HepG2 (cell line): ENCODE measurements around the gene GHRL. TPM values are rescaled to one million over a fixed set of nuclear protein-coding genes. Genes with fewer than 3 reads are reported as not detected.

ENCODE experiments used
- ARHGAP35 ChIP-seq: sonication (generic); formaldehyde crosslinking; IDR thresholded peaks from 2 replicates; pipeline ENCODE4 v1.9.0; 2022; ENCODE audit warnings: mild to moderate bottlenecking, inconsistent platforms, moderate library complexity, missing genetic modification reagents, borderline replicate concordance
- CEBPG ChIP-seq: IDR thresholded peaks from 2 replicates; pipeline ENCODE4 v1.6.1; 2016
- EP300 ChIP-seq, 3 experiments: sonication (generic) in 1 of 3; formaldehyde crosslinking in 1 of 3; IDR thresholded peaks; 2 replicates each; pipeline versions ENCODE4 v1.5.1 to v1.6.1; 2011 to 2020; ENCODE audit warnings: low read depth in 2 of 3, low read length in 2 of 3, borderline replicate concordance in 1 of 3, improper control_type of control experiment in 1 of 3, mild to moderate bottlenecking in 1 of 3, missing genetic modification reagents in 1 of 3, moderate library complexity in 1 of 3
- FOXA3 ChIP-seq: IDR thresholded peaks from 2 replicates; pipeline ENCODE4 v1.6.1; 2016; ENCODE audit warnings: missing genetic modification reagents, missing compliant biosample characterization
- FOXC1 ChIP-seq: sonication (generic); formaldehyde crosslinking; IDR thresholded peaks from 2 replicates; pipeline ENCODE4 v1.8.0; 2022; ENCODE audit warnings: mild to moderate bottlenecking, missing genetic modification reagents, borderline replicate concordance
- HOXA9 ChIP-seq: sonication (generic); formaldehyde crosslinking; IDR thresholded peaks from 2 replicates; pipeline ENCODE4 v1.8.1; 2022; ENCODE audit warnings: missing genetic modification reagents, mild to moderate bottlenecking, moderate library complexity, borderline replicate concordance
- ISX ChIP-seq: sonication (generic); formaldehyde crosslinking; conservative IDR thresholded peaks from 2 replicates; pipeline ENCODE4 v1.5.0; 2020; ENCODE audit warnings: missing genetic modification reagents
- KDM2A ChIP-seq: sonication (generic); formaldehyde crosslinking; IDR thresholded peaks from 2 replicates; pipeline ENCODE4 v1.4.0; 2020; ENCODE audit warnings: low read depth, missing genetic modification reagents, borderline replicate concordance
- KLF9 ChIP-seq: IDR thresholded peaks from 2 replicates; pipeline ENCODE4 v1.6.1; 2016; ENCODE audit warnings: low read depth
- MXD4 ChIP-seq: IDR thresholded peaks from 2 replicates; pipeline ENCODE4 v1.6.1; 2016; ENCODE audit warnings: mild to moderate bottlenecking, missing biosample characterization, missing genetic modification reagents
- NFKB2 ChIP-seq: sonication (generic); formaldehyde crosslinking; IDR thresholded peaks from 2 replicates; pipeline ENCODE4 v1.4.0; 2020; ENCODE audit warnings: missing genetic modification reagents, borderline replicate concordance
- PHF21A ChIP-seq: sonication (generic); formaldehyde crosslinking; IDR thresholded peaks from 2 replicates; pipeline ENCODE4 v1.5.0; 2020; ENCODE audit warnings: mild to moderate bottlenecking, missing genetic modification reagents
- POLR2AphosphoS5 ChIP-seq: IDR thresholded peaks from 2 replicates; pipeline ENCODE4 v1.6.1; 2012; ENCODE audit warnings: low read depth, low read length
- RBFOX2 ChIP-seq: fragments of 200-400 bp; formaldehyde crosslinking; IDR thresholded peaks from 2 replicates; pipeline ENCODE4 v1.6.1; 2017; ENCODE audit warnings: low read depth, mild to moderate bottlenecking, low read length
- RXRB ChIP-seq: IDR thresholded peaks from 2 replicates; pipeline ENCODE4 v1.6.1; 2016; ENCODE audit warnings: borderline replicate concordance, missing genetic modification reagents, missing compliant biosample characterization
- ZBTB21 ChIP-seq: sonication (generic); formaldehyde crosslinking; IDR thresholded peaks from 2 replicates; pipeline ENCODE4 v1.4.0; 2020; ENCODE audit warnings: missing genetic modification reagents
- ZFP82 ChIP-seq: sonication (generic); formaldehyde crosslinking; IDR thresholded peaks from 2 replicates; pipeline ENCODE4 v1.5.1; 2020; ENCODE audit warnings: mild to moderate bottlenecking, missing genetic modification reagents, borderline replicate concordance
- ZNF235 ChIP-seq: sonication (generic); formaldehyde crosslinking; IDR thresholded peaks from 2 replicates; pipeline ENCODE4 v1.8.1; 2023; ENCODE audit warnings: mild to moderate bottlenecking, missing genetic modification reagents, borderline replicate concordance
- ZNF318 ChIP-seq: sonication (generic); formaldehyde crosslinking; IDR thresholded peaks from 2 replicates; pipeline ENCODE4 v1.4.0; 2020; ENCODE audit warnings: mild to moderate bottlenecking, missing genetic modification reagents
- ZNF629 ChIP-seq: sonication (generic); formaldehyde crosslinking; conservative IDR thresholded peaks from 2 replicates; pipeline ENCODE4 v1.5.0; 2020; ENCODE audit warnings: missing genetic modification reagents
- ZNF652 ChIP-seq: IDR thresholded peaks from 2 replicates; pipeline ENCODE4 v1.6.1; 2016; ENCODE audit warnings: low read depth, borderline replicate concordance
- ZNF749 ChIP-seq: sonication (generic); formaldehyde crosslinking; IDR thresholded peaks from 2 replicates; pipeline ENCODE4 v1.8.0; 2022; ENCODE audit warnings: mild to moderate bottlenecking, missing genetic modification reagents, moderate library complexity, borderline replicate concordance
- ZNF766 ChIP-seq: sonication (generic); formaldehyde crosslinking; IDR thresholded peaks from 2 replicates; pipeline ENCODE4 v1.5.0; 2020; ENCODE audit warnings: missing genetic modification reagents, borderline replicate concordance
- ZNF839 ChIP-seq: sonication (generic); formaldehyde crosslinking; IDR thresholded peaks from 2 replicates; pipeline ENCODE4 v1.4.0; 2020; ENCODE audit warnings: missing genetic modification reagents, mild to moderate bottlenecking, borderline replicate concordance
- polyA plus RNA-seq, 8 experiments: library from polyadenylated mRNA; depleted of rRNA in 3 of 8; stranded (reverse) in 7 of 8; unstranded in 1 of 8; fragments of >200 nt; fragmentation: Illumina TruSeq in 4 of 8; extraction: Trizol in 4 of 8; gene quantifications; 2 replicates each; pipeline versions ENCODE4 v1.2.1 to v1.2.3, GENCODE V29; 2011 to 2016; ENCODE audit warnings: low read depth in 4 of 8, missing spikeins in 1 of 8, mixed read lengths in 1 of 8; ENCODE audit not compliant: insufficient read depth in 1 of 8
- total RNA-seq, 5 experiments: library from RNA; depleted of rRNA; stranded (reverse); fragments of >200 nt; fragmentation: Illumina TruSeq; extraction: Trizol; gene quantifications; 2 replicates each; pipeline ENCODE4 v1.2.3, GENCODE V29; 2016; ENCODE audit warnings: low read depth in 1 of 5

Gene GHRL
- total and polyA plus RNA-seq, 2 of the 13 experiments (the other 11 are each of a cell fraction or from before 2014, with no cell fraction given) = 0.09 TPM; not detected in 1

GRCh38 chr3:10317311-10317960 is 24.7 kb upstream of the GHRL start (continued):
- TF ChIP-seq PHF21A (peak; percentile 90), RBFOX2 (no peak), ISX (CRISPR knock-in tag) (no peak), RXRB (CRISPR knock-in tag) (peak; percentile 83), KDM2A (no peak), MXD4 (CRISPR knock-in tag) (no peak), ARHGAP35 (CRISPR knock-in tag) (no peak), EP300 (IDR thresholded peaks at IDR 0.05; ENCODE audit: low read depth in 2 of 2, low read length in 2 of 2) (peak; percentile 49 to 89; a peak in 2 of 4 replicates), EP300 (CRISPR knock-in tag; IDR thresholded peaks at IDR 0.05; ENCODE audit: borderline replicate concordance) (peak; percentile 55; the same call in 1 of the 2 replicates), ZNF652 (CRISPR knock-in tag) (no peak; the same call in 1 of the 2 replicates), FOXA3 (CRISPR knock-in tag) (peak; percentile 89), ZNF629 (CRISPR knock-in tag) (peak; percentile 47; the same call in 1 of the 2 replicates), ZNF318 (CRISPR knock-in tag) (no peak), FOXC1 (no peak), HOXA9 (CRISPR knock-in tag) (no peak), NFKB2 (CRISPR knock-in tag) (no peak), ZBTB21 (no peak), CEBPG (CRISPR knock-in tag) (peak; percentile 47), KLF9 (no peak), POLR2AphosphoS5 (no peak; the same call in 1 of the 2 replicates), ZNF766 (CRISPR knock-in tag) (peak; percentile 73; the same call in 1 of the 2 replicates), ZNF749 (no peak), ZNF235 (CRISPR knock-in tag) (no peak), ZFP82 (CRISPR knock-in tag) (no peak), ZNF839 (CRISPR knock-in tag) (no peak)
